Measurements from ENCODE around the gene RPS19BP1. TPM values are rescaled to one million over a fixed set of nuclear protein-coding genes. Genes with fewer than 3 reads are reported as not detected.

The RPS19BP1 gene
- total RNA-seq, 1 experiment from 2014 or later: 97.2 TPM

- Histone ChIP-seq H3K4me1 (ENCODE audit: insufficient read depth, low read length, poor library complexity, severe bottlenecking) (peaks cover 44% of the 10 kb centered on the region), H3K27ac (ENCODE audit: low read depth, low read length, poor library complexity, severe bottlenecking) (peak overlapping the region; percentile 27), H3K4me3 (ENCODE audit: low read depth, low read length, poor library complexity, severe bottlenecking) (no peak overlapping the region), H3K27me3 (replicated peaks; ENCODE audit: insufficient read depth, low read depth, low read length, poor library complexity) (no peaks in the 10 kb centered on the region), H3K36me3 (ENCODE audit: insufficient read depth, low read length, poor library complexity, severe bottlenecking) (peaks cover 41% of the 10 kb centered on the region), H3K9me3 (ENCODE audit: low read depth, low read length, poor library complexity, severe bottlenecking) (no peaks in the 10 kb centered on the region)
- intact Hi-C loops (cut with micrococcal nuclease; ENCODE audit: unreplicated experiment): loop anchor here (5.0 to 10.0 kb wide), 2 partner anchors 133 to 211 kb away; partner anchors contain the start of genes RPL3 and TAB1
- CTCF ChIA-PET: interaction anchor here (0.6 to 2.1 kb wide), 7 partner anchors 31 to 759 kb away, joined by 3 to 26 read pairs (median 7); partner anchors contain the start of gene TAB1
- BruUV-seq (replicated peaks): no TSS peak
- no peak for TF ChIP-seq EZH2 (IDR thresholded peaks at IDR 0.05; ENCODE audit: borderline replicate concordance, low read depth, low read length, poor library complexity, severe bottlenecking)
- no peak for TF ChIP-seq CTCF (conservative IDR thresholded peaks at IDR 0.05; ENCODE audit: low read depth, low read length)
- peak; percentile 50 for DNase-seq (ENCODE audit: low spot score)
- POLR2A ChIA-PET (ENCODE audit: low non-redundant PET): no interaction called here
Observed at GRCh38 chr22:39528080-39528661, 4.4 kb downstream of the RPS19BP1 start.

- ChIA-PET CTCF (no interaction called here), POLR2A (ENCODE audit: low non-redundant PET) (no interaction called here)
- Histone ChIP-seq H3K4me1 (ENCODE audit: insufficient read depth, low read length, poor library complexity, severe bottlenecking) (peaks cover 48% of the 10 kb centered on the region), H3K27me3 (replicated peaks; ENCODE audit: insufficient read depth, low read depth, low read length, poor library complexity) (no peaks in the 10 kb centered on the region), H3K36me3 (ENCODE audit: insufficient read depth, low read length, poor library complexity, severe bottlenecking) (peaks cover 47% of the 10 kb centered on the region), H3K27ac (ENCODE audit: low read depth, low read length, poor library complexity, severe bottlenecking) (peak overlapping the region; percentile 27), H3K4me3 (ENCODE audit: low read depth, low read length, poor library complexity, severe bottlenecking) (no peak overlapping the region), H3K9me3 (ENCODE audit: low read depth, low read length, poor library complexity, severe bottlenecking) (no peaks in the 10 kb centered on the region)
- TF ChIP-seq EZH2 (IDR thresholded peaks at IDR 0.05; ENCODE audit: borderline replicate concordance, low read depth, low read length, poor library complexity, severe bottlenecking) (no peak), CTCF (conservative IDR thresholded peaks at IDR 0.05; ENCODE audit: low read depth, low read length) (no peak)
- no TSS peak for BruUV-seq (replicated peaks)
- intact Hi-C loops (cut with micrococcal nuclease; ENCODE audit: unreplicated experiment): loop anchor here (5.0 to 10.0 kb wide), 2 partner anchors 133 to 210 kb away; partner anchors contain the start of genes RPL3 and TAB1
- DNase-seq (ENCODE audit: low spot score): no peak
Observed at GRCh38 chr22:39527481-39527961, 5.0 kb downstream of the RPS19BP1 start.

GRCh38 chr22:39526736-39527171 lies 5.8 kb downstream of the RPS19BP1 start:
- CTCF ChIA-PET: no interaction called here
- DNase-seq (ENCODE audit: low spot score): no peak
- Histone ChIP-seq H3K4me1 (ENCODE audit: insufficient read depth, low read length, poor library complexity, severe bottlenecking) (peaks cover 46% of the 10 kb centered on the region), H3K36me3 (ENCODE audit: insufficient read depth, low read length, poor library complexity, severe bottlenecking) (peaks cover 55% of the 10 kb centered on the region), H3K27ac (ENCODE audit: low read depth, low read length, poor library complexity, severe bottlenecking) (peak overlapping the region; percentile 25), H3K27me3 (replicated peaks; ENCODE audit: insufficient read depth, low read depth, low read length, poor library complexity) (no peaks in the 10 kb centered on the region), H3K4me3 (ENCODE audit: low read depth, low read length, poor library complexity, severe bottlenecking) (no peak overlapping the region), H3K9me3 (ENCODE audit: low read depth, low read length, poor library complexity, severe bottlenecking) (no peaks in the 10 kb centered on the region)
- no TSS peak for BruUV-seq (replicated peaks)
- intact Hi-C loops (cut with micrococcal nuclease; ENCODE audit: unreplicated experiment): loop anchor here (5.0 to 10.0 kb wide), 2 partner anchors 132 to 209 kb away; partner anchors contain the start of genes RPL3 and TAB1
- POLR2A ChIA-PET (ENCODE audit: low non-redundant PET): interaction anchor here (0.6 kb wide), 1 partner anchor 745 kb away, joined by 18 read pairs; no protein-coding TSS in a partner anchor
- TF ChIP-seq CTCF (conservative IDR thresholded peaks at IDR 0.05; ENCODE audit: low read depth, low read length) (no peak), EZH2 (IDR thresholded peaks at IDR 0.05; ENCODE audit: borderline replicate concordance, low read depth, low read length, poor library complexity, severe bottlenecking) (no peak)
